HFFc6 (cell line): ENCODE measurements around the gene USP10. TPM values are rescaled to one million over a fixed set of nuclear protein-coding genes. Genes with fewer than 3 reads are reported as not detected.

ENCODE experiments used
- DNase-seq: peaks from one replicate; pipeline ENCODE4 v3.0.0-alpha.2; 2018
- H3K27ac Mint-ChIP-seq: 2 replicates; pipeline ENCODE4 v1.8.0; 2020; ENCODE audit warnings: mild to moderate bottlenecking, mixed read lengths
- H3K27me3 Mint-ChIP-seq: 2 replicates; pipeline ENCODE4 v1.8.0; 2021; ENCODE audit warnings: mild to moderate bottlenecking, moderate library complexity, mixed read lengths; ENCODE audit not compliant: insufficient read depth
- H3K36me3 Mint-ChIP-seq: 2 replicates; pipeline ENCODE4 v1.8.0; 2021; ENCODE audit warnings: low read depth, mixed read lengths
- H3K4me1 Mint-ChIP-seq: 2 replicates; pipeline ENCODE4 v1.8.0; 2020; ENCODE audit warnings: low read depth, mixed read lengths
- H3K4me3 Mint-ChIP-seq: 2 replicates; pipeline ENCODE4 v1.8.0; 2020; ENCODE audit warnings: mild to moderate bottlenecking, moderate library complexity, mixed read lengths
- H3K9me3 Mint-ChIP-seq: 2 replicates; pipeline ENCODE4 v1.8.0; 2020; ENCODE audit warnings: mild to moderate bottlenecking, mixed read lengths
- CTCF ChIP-seq: fragments of 200-600 bp; sonication (generic); IDR thresholded peaks from 2 replicates; pipeline ENCODE4 v1.5.0; 2021; ENCODE audit warnings: antibody characterized with exemption, mild to moderate bottlenecking
- total RNA-seq, 6 experiments: library from RNA; stranded (reverse); fragmentation: NEBNext Ultra II Directional; extraction: Animal tissue kit (Norgen Biotek cat#: 25700); gene quantifications; 2 replicates in 1 of 6; 3 replicates in 5 of 6; pipeline ENCODE4 v1.2.3, GENCODE V29; 2021

USP10 gene
- total RNA-seq, 6 experiments from 2014 or later: 83.2 to 106 (median 92.3) TPM

GRCh38 chr16:84750575-84750974 lies 50.8 kb downstream of the USP10 start:
- Mint-ChIP-seq H3K9me3 (no peaks in the 10 kb centered on the region), H3K36me3 (no peaks in the 10 kb centered on the region), H3K27me3 (peaks cover 2% of the 10 kb centered on the region; the same call in 1 of the 2 replicates), H3K4me3 (no peak overlapping the region), H3K27ac (no peak overlapping the region; the same call in none of the 2 replicates), H3K4me1 (peaks cover 57% of the 10 kb centered on the region)
- no peak for TF ChIP-seq CTCF
- DNase-seq: no peak

GRCh38 chr16:84751241-84751640 lies 51.4 kb downstream of the USP10 start:
- no peaks in the 10 kb centered on the region for H3K36me3 Mint-ChIP-seq
- H3K9me3 Mint-ChIP-seq: no peaks in the 10 kb centered on the region
- peaks cover 59% of the 10 kb centered on the region for H3K4me1 Mint-ChIP-seq
- TF ChIP-seq CTCF: no peak
- peaks cover 2% of the 10 kb centered on the region; the same call in 1 of the 2 replicates for H3K27me3 Mint-ChIP-seq
- H3K27ac Mint-ChIP-seq: no peak overlapping the region
- H3K4me3 Mint-ChIP-seq: no peak overlapping the region
- DNase-seq: no peak

- no peak overlapping the region for H3K4me3 Mint-ChIP-seq
- DNase-seq: peak; percentile 7
Measured at GRCh38 chr16:84751947-84752346, 52.1 kb downstream of the USP10 start.

GRCh38 chr16:84752600-84752999 lies 52.8 kb downstream of the USP10 start:
- H3K27me3 Mint-ChIP-seq: no peaks in the 10 kb centered on the region
- TF ChIP-seq CTCF: no peak
- H3K36me3 Mint-ChIP-seq: no peaks in the 10 kb centered on the region
- no peaks in the 10 kb centered on the region for H3K9me3 Mint-ChIP-seq
- no peak overlapping the region; the same call in 1 of the 2 replicates for H3K27ac Mint-ChIP-seq
- no peak for DNase-seq
- H3K4me1 Mint-ChIP-seq: peaks cover 59% of the 10 kb centered on the region
- no peak overlapping the region for H3K4me3 Mint-ChIP-seq

More at GRCh38 chr16:84751947-84752346, 52.1 kb downstream of the USP10 start:
- Mint-ChIP-seq H3K9me3 (no peaks in the 10 kb centered on the region), H3K27me3 (peaks cover under 1% of the 10 kb centered on the region; the same call in 1 of the 2 replicates), H3K4me1 (peaks cover 59% of the 10 kb centered on the region), H3K27ac (no peak overlapping the region; the same call in 1 of the 2 replicates), H3K36me3 (no peaks in the 10 kb centered on the region)
- TF ChIP-seq CTCF: no peak

GRCh38 chr16:84753412-84754326 lies 53.9 kb downstream of the USP10 start:
- Mint-ChIP-seq H3K36me3 (no peaks in the 10 kb centered on the region), H3K27me3 (no peaks in the 10 kb centered on the region), H3K27ac (peak overlapping the region; percentile 39), H3K9me3 (no peaks in the 10 kb centered on the region), H3K4me3 (no peak overlapping the region), H3K4me1 (peaks cover 64% of the 10 kb centered on the region)
- no peak for TF ChIP-seq CTCF
- DNase-seq: no peak
